Measurements from ENCODE around the gene CD180.

Gene CD180

GRCh38 chr5:67209141-67209771, 12.7 kb upstream of the CD180 start:
- DNase-seq: peak; percentile 70

- no peak for DNase-seq
These were observed 11.8 kb upstream of the CD180 start for GRCh38 chr5:67208403-67208802.

GRCh38 chr5:67206929-67207328, 10.3 kb upstream of the CD180 start:
- DNase-seq: peak; percentile 88

GRCh38 chr5:67206461-67206860, 9.9 kb upstream of the CD180 start:
- no peak for DNase-seq

- DNase-seq: peak; percentile 45
These were observed 9.4 kb upstream of the CD180 start for GRCh38 chr5:67205981-67206380.

- DNase-seq: no peak
These were observed 8.2 kb upstream of the CD180 start for GRCh38 chr5:67204821-67205220.

GRCh38 chr5:67203701-67204074, 7.1 kb upstream of the CD180 start:
- no peak for DNase-seq

GRCh38 chr5:67202828-67203227, 6.2 kb upstream of the CD180 start:
- no peak for DNase-seq

GRCh38 chr5:67201897-67202549, 5.4 kb upstream of the CD180 start:
- no peak for DNase-seq

GRCh38 chr5:67200809-67201562, 4.4 kb upstream of the CD180 start:
- no peak for DNase-seq

- DNase-seq: no peak
These were observed 3.3 kb upstream of the CD180 start for GRCh38 chr5:67199859-67200258.

GRCh38 chr5:67198917-67199316, 2.3 kb upstream of the CD180 start:
- no peak for DNase-seq

- DNase-seq: no peak
These were observed 937 bp upstream of the CD180 start for GRCh38 chr5:67197536-67197935.

GRCh38 chr5:67195406-67196275, 958 bp downstream of the CD180 start:
- no peak for DNase-seq

- DNase-seq: no peak
These were observed 2.4 kb downstream of the CD180 start for GRCh38 chr5:67194166-67194565.

- no peak for DNase-seq
These were observed 3.2 kb downstream of the CD180 start for GRCh38 chr5:67193439-67193807.

- no peak for DNase-seq
These were observed 3.7 kb downstream of the CD180 start for GRCh38 chr5:67192719-67193438.

- DNase-seq: no peak
These were observed 5.7 kb downstream of the CD180 start for GRCh38 chr5:67190861-67191260.

GRCh38 chr5:67190410-67190809, 6.2 kb downstream of the CD180 start:
- no peak for DNase-seq

GRCh38 chr5:67189931-67190330, 6.7 kb downstream of the CD180 start:
- no peak for DNase-seq

- no peak for DNase-seq
These were observed 7.6 kb downstream of the CD180 start for GRCh38 chr5:67189079-67189354.

- no peak for DNase-seq
These were observed 8.1 kb downstream of the CD180 start for GRCh38 chr5:67188274-67189078.

All from stimulated activated CD8-positive, alpha-beta memory T cell treated with anti-CD3 and anti-CD28 coated beads, Interleukin-4, amount 100 ng/mL, for 48 hours (primary cell).